MM.1S (cell line): ENCODE data around the gene COL5A2.

Source experiments
- CTCF ChIP-seq: fragments of 300-600 bp; sonication (generic); IDR thresholded peaks from 2 replicates; pipeline ENCODE4 v1.5.1; 2016; ENCODE audit warnings: antibody characterized with exemption, low read length, mixed read lengths
- EZH2 ChIP-seq: fragments of 300-600 bp; sonication (generic); optimal IDR thresholded peaks from 2 replicates; pipeline ENCODE3; 2017; ENCODE audit warnings: low read depth, mild to moderate bottlenecking, antibody characterized with exemption, low read length, mixed read lengths

- no peak for TF ChIP-seq CTCF
- no peak for TF ChIP-seq EZH2
Observed at GRCh38 chr2:189152483-189152882, 27.1 kb downstream of the COL5A2 start.
